Progenitor cell of endocrine pancreas (in vitro differentiated cells): ENCODE results near the gene PTPRT. TPM values are rescaled to one million over a fixed set of nuclear protein-coding genes. Genes with fewer than 3 reads are reported as not detected.
A peak's percentile ranks its signal among the peaks of the same experiment; 100 is the strongest.

Source experiments
- DNase-seq: peaks from one replicate; pipeline ENCODE4 v3.0.0; 2021; ENCODE audit warnings: low spot score; ENCODE audit not compliant: unreplicated experiment
- H3K27ac Mint-ChIP-seq: 2 replicates; pipeline ENCODE4 v1.8.0; 2021; ENCODE audit warnings: mild to moderate bottlenecking, moderate library complexity, mixed read lengths
- H3K27me3 Mint-ChIP-seq: 2 replicates; pipeline ENCODE4 v1.8.0; 2021; ENCODE audit warnings: mixed read lengths
- H3K36me3 Mint-ChIP-seq: 2 replicates; pipeline ENCODE4 v1.8.0; 2022; ENCODE audit warnings: mixed read lengths; ENCODE audit not compliant: insufficient read depth
- H3K4me1 Mint-ChIP-seq: 2 replicates; pipeline ENCODE4 v1.8.0; 2021; ENCODE audit warnings: low read depth, mixed read lengths
- H3K4me3 Mint-ChIP-seq: 2 replicates; pipeline ENCODE4 v1.8.0; 2021; ENCODE audit warnings: low read depth, mild to moderate bottlenecking, moderate library complexity, mixed read lengths
- H3K9me3 Mint-ChIP-seq: 2 replicates; pipeline ENCODE4 v1.8.0; 2021; ENCODE audit warnings: low read depth, mixed read lengths
- total RNA-seq: library from RNA; stranded (reverse); gene quantifications from 2 replicates; pipeline ENCODE4 v1.2.1, GENCODE V29; 2021
- TF ChIP-seq, protein P1 (sequence below): fragments of 200-600 bp; sonication (generic); IDR thresholded peaks from one replicate; pipeline ENCODE4 v1.5.0; 2021; ENCODE audit warnings: antibody characterized with exemption, mild to moderate bottlenecking; ENCODE audit not compliant: unreplicated experiment

PTPRT gene
- total RNA-seq, 1 donor from 2014 or later = 65.9 TPM

DNA sequence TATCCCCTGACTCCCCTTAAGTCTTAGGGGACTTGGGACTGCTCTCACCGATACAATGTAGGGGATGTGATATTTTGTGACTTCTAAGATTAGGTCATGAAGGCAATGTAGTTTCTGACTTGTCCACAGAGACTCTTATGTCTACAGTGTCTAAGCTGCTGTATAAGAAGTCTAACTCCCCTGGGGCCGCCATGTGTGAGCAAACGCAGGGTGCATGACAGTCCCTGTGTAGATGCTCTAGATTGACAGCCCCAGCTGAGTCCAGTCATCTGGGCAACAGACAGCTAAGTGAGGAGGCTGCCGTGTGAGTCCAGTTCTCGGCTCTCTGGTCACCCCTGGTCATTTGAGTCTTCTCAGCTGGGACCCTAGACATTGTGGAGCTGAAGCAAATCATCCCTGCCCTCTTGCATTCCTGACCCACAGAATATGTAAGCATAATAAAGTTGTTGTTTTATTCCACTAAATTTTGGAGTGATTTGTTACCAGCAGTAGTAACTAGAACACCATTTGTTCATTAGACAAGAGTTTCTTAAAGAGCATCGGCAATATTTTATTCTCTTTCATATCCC lies 828.2 kb downstream of the PTPRT start:
- no peak for DNase-seq
- H3K27me3 Mint-ChIP-seq = peaks cover 6% of the 10 kb centered on the region
- peak overlapping the region; percentile 39 for H3K27ac Mint-ChIP-seq
- H3K4me3 Mint-ChIP-seq = no peak overlapping the region
- no peaks in the 10 kb centered on the region for H3K4me1 Mint-ChIP-seq
- H3K36me3 Mint-ChIP-seq = no peaks in the 10 kb centered on the region
- TF ChIP-seq, protein P1, sequence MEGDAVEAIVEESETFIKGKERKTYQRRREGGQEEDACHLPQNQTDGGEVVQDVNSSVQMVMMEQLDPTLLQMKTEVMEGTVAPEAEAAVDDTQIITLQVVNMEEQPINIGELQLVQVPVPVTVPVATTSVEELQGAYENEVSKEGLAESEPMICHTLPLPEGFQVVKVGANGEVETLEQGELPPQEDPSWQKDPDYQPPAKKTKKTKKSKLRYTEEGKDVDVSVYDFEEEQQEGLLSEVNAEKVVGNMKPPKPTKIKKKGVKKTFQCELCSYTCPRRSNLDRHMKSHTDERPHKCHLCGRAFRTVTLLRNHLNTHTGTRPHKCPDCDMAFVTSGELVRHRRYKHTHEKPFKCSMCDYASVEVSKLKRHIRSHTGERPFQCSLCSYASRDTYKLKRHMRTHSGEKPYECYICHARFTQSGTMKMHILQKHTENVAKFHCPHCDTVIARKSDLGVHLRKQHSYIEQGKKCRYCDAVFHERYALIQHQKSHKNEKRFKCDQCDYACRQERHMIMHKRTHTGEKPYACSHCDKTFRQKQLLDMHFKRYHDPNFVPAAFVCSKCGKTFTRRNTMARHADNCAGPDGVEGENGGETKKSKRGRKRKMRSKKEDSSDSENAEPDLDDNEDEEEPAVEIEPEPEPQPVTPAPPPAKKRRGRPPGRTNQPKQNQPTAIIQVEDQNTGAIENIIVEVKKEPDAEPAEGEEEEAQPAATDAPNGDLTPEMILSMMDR = no peak
- no peaks in the 10 kb centered on the region for H3K9me3 Mint-ChIP-seq

DNA sequence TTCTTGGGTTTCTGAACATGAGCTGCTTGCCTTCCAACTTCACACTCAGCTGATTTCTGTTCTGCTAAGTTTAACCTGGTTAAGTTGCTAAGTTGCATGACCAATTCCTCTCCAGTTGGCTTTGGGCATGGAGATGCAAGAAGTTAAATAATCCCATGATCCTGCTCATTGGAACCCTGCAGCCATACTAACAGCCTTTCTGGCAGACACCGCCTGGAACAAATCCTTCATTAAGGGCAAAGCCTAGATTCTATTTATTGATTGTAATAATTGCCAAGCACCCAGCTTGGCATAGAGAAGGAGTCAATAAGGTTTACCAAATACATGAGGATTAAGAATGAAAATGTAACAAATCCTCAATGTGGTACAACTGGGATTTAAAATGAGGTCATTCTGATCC lies 829.1 kb downstream of the PTPRT start:
- Mint-ChIP-seq H3K4me3 (no peak overlapping the region), H3K4me1 (no peaks in the 10 kb centered on the region), H3K27ac (no peak overlapping the region), H3K27me3 (peaks cover 2% of the 10 kb centered on the region), H3K9me3 (no peaks in the 10 kb centered on the region), H3K36me3 (no peaks in the 10 kb centered on the region)
- TF ChIP-seq, protein P1 = no peak
- no peak for DNase-seq

DNA sequence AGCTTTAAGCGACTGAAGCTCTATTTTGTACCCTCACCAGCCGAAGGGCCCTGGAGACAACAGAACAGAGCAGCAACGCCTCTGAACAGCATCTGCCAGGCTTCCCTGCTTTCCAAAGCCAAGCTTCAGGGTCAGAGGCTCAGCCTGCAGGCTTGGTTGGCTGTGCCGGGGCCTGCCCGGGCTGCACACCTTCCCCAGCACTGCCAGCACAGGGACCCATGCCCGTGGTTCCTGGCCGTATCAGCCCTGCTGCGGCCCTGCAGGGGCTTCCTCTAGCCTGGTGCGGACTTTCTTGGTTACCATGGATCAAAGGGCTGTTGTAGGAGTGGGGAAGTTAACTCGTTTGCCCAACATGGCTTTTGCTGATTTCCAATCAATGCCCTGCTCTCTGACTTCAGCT lies 830.1 kb downstream of the PTPRT start:
- H3K27ac Mint-ChIP-seq = no peak overlapping the region
- H3K27me3 Mint-ChIP-seq = peaks cover 2% of the 10 kb centered on the region
- no peak for DNase-seq
- H3K4me1 Mint-ChIP-seq = no peaks in the 10 kb centered on the region
- TF ChIP-seq, protein P1 = no peak
- H3K36me3 Mint-ChIP-seq = no peaks in the 10 kb centered on the region
- no peaks in the 10 kb centered on the region for H3K9me3 Mint-ChIP-seq
- H3K4me3 Mint-ChIP-seq = no peak overlapping the region

DNA sequence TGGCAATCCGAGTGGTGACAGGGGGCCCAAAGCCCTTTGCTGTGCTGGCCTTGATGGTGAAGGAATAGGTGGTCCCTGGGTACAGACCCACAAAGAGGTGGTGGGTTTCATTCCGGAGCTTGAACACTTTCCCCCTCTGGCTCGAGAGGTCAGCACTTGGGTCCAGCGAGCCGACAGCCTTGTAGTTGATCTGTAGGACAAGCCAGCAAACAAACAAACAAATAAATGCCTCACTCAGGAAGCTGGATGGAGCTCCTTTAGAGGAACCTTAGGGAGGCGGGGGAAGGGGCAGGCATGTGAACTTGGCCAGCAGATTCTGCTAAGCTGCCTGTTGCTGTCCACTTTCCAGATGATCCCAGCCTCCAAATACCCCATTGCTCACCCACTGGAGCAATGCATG lies 837.6 kb downstream of the PTPRT start:
- TF ChIP-seq, protein P1 = no peak
- H3K4me3 Mint-ChIP-seq = no peak overlapping the region
- H3K36me3 Mint-ChIP-seq = peaks cover 9% of the 10 kb centered on the region
- H3K4me1 Mint-ChIP-seq = no peaks in the 10 kb centered on the region
- no peak for DNase-seq
- no peaks in the 10 kb centered on the region for H3K27me3 Mint-ChIP-seq
- no peaks in the 10 kb centered on the region for H3K9me3 Mint-ChIP-seq
- H3K27ac Mint-ChIP-seq = no peak overlapping the region

DNA sequence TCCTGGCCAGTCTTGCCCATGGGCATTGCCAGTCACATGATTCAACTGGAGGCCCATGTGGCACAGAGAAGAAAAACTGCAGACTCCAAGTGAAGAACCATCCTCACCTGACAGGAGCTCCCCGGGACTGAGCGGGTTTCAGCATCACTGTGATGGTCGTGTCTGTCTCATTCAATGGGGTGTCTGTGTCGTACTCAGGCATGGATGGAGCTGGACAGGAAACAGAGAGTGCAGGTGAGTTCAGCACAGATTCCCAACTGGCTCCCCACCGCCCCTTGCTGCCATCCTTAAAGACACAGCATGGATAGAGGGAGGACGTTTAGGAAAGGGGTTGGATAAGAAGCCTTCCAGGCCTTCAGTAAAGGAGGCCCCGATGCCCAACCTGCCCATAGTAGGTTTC lies 839.2 kb downstream of the PTPRT start:
- DNase-seq = no peak
- TF ChIP-seq, protein P1 = no peak
- no peak overlapping the region for H3K4me3 Mint-ChIP-seq
- peaks cover 9% of the 10 kb centered on the region for H3K36me3 Mint-ChIP-seq
- no peaks in the 10 kb centered on the region for H3K9me3 Mint-ChIP-seq
- H3K27ac Mint-ChIP-seq = no peak overlapping the region
- H3K27me3 Mint-ChIP-seq = no peaks in the 10 kb centered on the region
- peaks cover 5% of the 10 kb centered on the region for H3K4me1 Mint-ChIP-seq
